HEK293 (cell line): ENCODE results near the gene CYTIP.

Experiments
- CTCF ChIA-PET: fragments of 350-600 bp; formaldehyde crosslinking; extraction: SDS; loops from one replicate; lab custom pipeline; 2021; ENCODE audit warnings: antibody characterized with exemption; lab: Yijun Ruan, JAX
- POLR2A ChIA-PET: fragments of 300-600 bp; formaldehyde crosslinking; extraction: SDS; loops from one replicate; lab custom pipeline; 2020; ENCODE audit warnings: antibody characterized with exemption, inconsistent platforms; lab: Yijun Ruan, JAX
- H3K27ac ChIP-seq: fragments of 200-500 bp; sonication (Bioruptor generic); 2 replicates; pipeline ENCODE4 v1.5.1; 2014; ENCODE audit warnings: low read depth, low read length, control low read depth, inconsistent platforms; ENCODE audit errors: extremely low read depth
- H3K36me3 ChIP-seq, 2 experiments: fragments of 200-500 bp in 1 of 2; sonication (Bioruptor generic) in 1 of 2; 1 replicate in 1 of 2; 2 replicates in 1 of 2; pipeline ENCODE4 v1.5.1; 2014 to 2017; ENCODE audit warnings: inconsistent platforms in 2 of 2, low read length in 2 of 2; ENCODE audit not compliant: control insufficient read depth in 2 of 2, insufficient read depth in 1 of 2
- H3K4me1 ChIP-seq: fragments of 200-500 bp; sonication (Bioruptor generic); 2 replicates; pipeline ENCODE4 v1.5.1; 2014; ENCODE audit warnings: mild to moderate bottlenecking, low read length, inconsistent platforms; ENCODE audit not compliant: control insufficient read depth, insufficient read depth
- H3K4me3 ChIP-seq: 2 replicates; pipeline ENCODE4 v1.5.1; 2011; ENCODE audit warnings: low read depth, mild to moderate bottlenecking, control low read depth, low read length, moderate library complexity
- H3K9me3 ChIP-seq: fragments of 200-500 bp; sonication (Bioruptor generic); 2 replicates; pipeline ENCODE4 v1.5.1; 2014; ENCODE audit warnings: low read depth, low read length, inconsistent platforms; ENCODE audit not compliant: control insufficient read depth, insufficient read depth
- ATF2 ChIP-seq: fragments of 450-650 bp; formaldehyde crosslinking; IDR thresholded peaks from 2 replicates; pipeline ENCODE4 v1.5.1; 2016; ENCODE audit warnings: missing biosample characterization, missing genetic modification characterization, low read depth
- BCL11B ChIP-seq: fragments of 450-650 bp; formaldehyde crosslinking; IDR thresholded peaks from 2 replicates; pipeline ENCODE4 v1.5.1; 2016; ENCODE audit warnings: low read depth, missing biosample characterization, missing genetic modification characterization
- KLF8 ChIP-seq: fragments of 450-650 bp; formaldehyde crosslinking; IDR thresholded peaks from 2 replicates; pipeline ENCODE4 v1.5.1; 2016; ENCODE audit warnings: missing biosample characterization, missing genetic modification characterization
- KLF9 ChIP-seq: fragments of 450-650 bp; formaldehyde crosslinking; IDR thresholded peaks from 2 replicates; pipeline ENCODE4 v1.5.1; 2016; ENCODE audit warnings: missing biosample characterization, missing genetic modification characterization, low read depth
- REPIN1 ChIP-seq: fragments of 450-650 bp; formaldehyde crosslinking; IDR thresholded peaks from 2 replicates; pipeline ENCODE4 v1.5.1; 2017; ENCODE audit warnings: missing biosample characterization, missing genetic modification characterization, low read depth
- TSHZ1 ChIP-seq: fragments of 450-650 bp; formaldehyde crosslinking; IDR thresholded peaks from 2 replicates; pipeline ENCODE4 v1.5.1; 2016; ENCODE audit warnings: missing biosample characterization, missing genetic modification characterization, borderline replicate concordance
- ZNF239 ChIP-seq: fragments of 450-650 bp; formaldehyde crosslinking; IDR thresholded peaks from 2 replicates; pipeline ENCODE4 v1.5.1; 2016; ENCODE audit warnings: missing biosample characterization, missing genetic modification characterization
- ZNF302 ChIP-seq: fragments of 450-650 bp; formaldehyde crosslinking; IDR thresholded peaks from 2 replicates; pipeline ENCODE4 v1.5.1; 2016; ENCODE audit warnings: missing biosample characterization, missing genetic modification characterization, low read depth
- ZNF555 ChIP-seq: fragments of 450-650 bp; formaldehyde crosslinking; conservative IDR thresholded peaks from 2 replicates; pipeline ENCODE4 v1.5.1; 2017; ENCODE audit warnings: missing biosample characterization, mild to moderate bottlenecking, missing genetic modification characterization, inconsistent platforms
- ZNF571 ChIP-seq: fragments of 450-650 bp; formaldehyde crosslinking; IDR thresholded peaks from 2 replicates; pipeline ENCODE4 v1.5.0; 2017; ENCODE audit warnings: missing biosample characterization, missing genetic modification characterization
- ZNF596 ChIP-seq: fragments of 450-650 bp; IDR thresholded peaks from 2 replicates; pipeline ENCODE4 v1.5.0; 2018; ENCODE audit warnings: missing biosample characterization, mild to moderate bottlenecking, missing genetic modification characterization, moderate library complexity
- ZNF660 ChIP-seq: fragments of 450-650 bp; IDR thresholded peaks from 2 replicates; pipeline ENCODE4 v1.5.1; 2018; ENCODE audit warnings: missing biosample characterization, mild to moderate bottlenecking, missing genetic modification characterization
- ZSCAN16 ChIP-seq: fragments of 450-650 bp; formaldehyde crosslinking; IDR thresholded peaks from 2 replicates; pipeline ENCODE4 v1.5.1; 2016; ENCODE audit warnings: missing biosample characterization, missing genetic modification characterization
- TF ChIP-seq, protein P1 (sequence below): fragments of 450-650 bp; formaldehyde crosslinking; IDR thresholded peaks from 2 replicates; pipeline ENCODE4 v1.5.1; 2016; ENCODE audit warnings: missing biosample characterization, missing genetic modification characterization
- TF ChIP-seq, protein P2 (sequence below): fragments of 450-650 bp; formaldehyde crosslinking; optimal IDR thresholded peaks from 2 replicates; pipeline ENCODE3; 2016; ENCODE audit warnings: missing biosample characterization, mild to moderate bottlenecking, missing genetic modification characterization
- TF ChIP-seq, protein P3 (sequence below): fragments of 450-650 bp; formaldehyde crosslinking; IDR thresholded peaks from 2 replicates; pipeline ENCODE4 v1.5.1; 2016; ENCODE audit warnings: missing biosample characterization, missing genetic modification characterization
- TF ChIP-seq, protein P4 (sequence below): fragments of 450-650 bp; formaldehyde crosslinking; IDR thresholded peaks from 2 replicates; pipeline ENCODE4 v1.5.1; 2016; ENCODE audit warnings: missing biosample characterization, missing genetic modification characterization

The CYTIP gene

DNA sequence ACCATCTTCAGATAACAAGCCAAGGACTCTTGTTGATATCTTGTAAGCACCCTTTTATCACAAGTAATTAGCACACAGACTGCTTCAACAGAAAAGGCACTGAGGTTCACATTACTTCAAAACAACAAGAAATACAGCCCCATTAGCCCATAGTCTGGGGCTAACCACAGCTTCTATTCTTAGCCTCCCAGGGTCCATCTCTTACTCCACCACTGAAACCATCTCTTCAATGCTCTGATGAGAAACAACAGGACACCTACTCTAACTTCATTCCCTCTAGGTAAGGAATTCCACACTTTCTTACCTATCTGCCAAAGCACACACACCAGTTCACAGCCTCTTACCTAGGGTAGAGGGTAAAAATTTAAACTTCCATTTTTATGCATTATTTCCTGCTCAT lies 26.4 kb upstream of the CYTIP start:
- Histone ChIP-seq H3K9me3 (no peaks in the 10 kb centered on the region), H3K27ac (no peak overlapping the region), H3K4me1 (no peaks in the 10 kb centered on the region), H3K36me3 (no peaks in the 10 kb centered on the region), H3K4me3 (no peak overlapping the region)
- POLR2A ChIA-PET = no interaction called here
- TF ChIP-seq KLF8 (tag by site-specific recombination) (no peak), TSHZ1 (tag by site-specific recombination) (no peak), ZNF571 (tag by site-specific recombination) (no peak), REPIN1 (tag by site-specific recombination) (no peak), BCL11B (no peak), ZNF660 (tag by site-specific recombination) (no peak), ZNF555 (tag by site-specific recombination) (no peak), ZNF239 (tag by site-specific recombination) (no peak), ZSCAN16 (no peak), ZNF302 (tag by site-specific recombination) (no peak), ZNF596 (tag by site-specific recombination) (no peak), ATF2 (tag by site-specific recombination) (no peak), KLF9 (tag by site-specific recombination) (no peak)
- TF ChIP-seq, protein P1, sequence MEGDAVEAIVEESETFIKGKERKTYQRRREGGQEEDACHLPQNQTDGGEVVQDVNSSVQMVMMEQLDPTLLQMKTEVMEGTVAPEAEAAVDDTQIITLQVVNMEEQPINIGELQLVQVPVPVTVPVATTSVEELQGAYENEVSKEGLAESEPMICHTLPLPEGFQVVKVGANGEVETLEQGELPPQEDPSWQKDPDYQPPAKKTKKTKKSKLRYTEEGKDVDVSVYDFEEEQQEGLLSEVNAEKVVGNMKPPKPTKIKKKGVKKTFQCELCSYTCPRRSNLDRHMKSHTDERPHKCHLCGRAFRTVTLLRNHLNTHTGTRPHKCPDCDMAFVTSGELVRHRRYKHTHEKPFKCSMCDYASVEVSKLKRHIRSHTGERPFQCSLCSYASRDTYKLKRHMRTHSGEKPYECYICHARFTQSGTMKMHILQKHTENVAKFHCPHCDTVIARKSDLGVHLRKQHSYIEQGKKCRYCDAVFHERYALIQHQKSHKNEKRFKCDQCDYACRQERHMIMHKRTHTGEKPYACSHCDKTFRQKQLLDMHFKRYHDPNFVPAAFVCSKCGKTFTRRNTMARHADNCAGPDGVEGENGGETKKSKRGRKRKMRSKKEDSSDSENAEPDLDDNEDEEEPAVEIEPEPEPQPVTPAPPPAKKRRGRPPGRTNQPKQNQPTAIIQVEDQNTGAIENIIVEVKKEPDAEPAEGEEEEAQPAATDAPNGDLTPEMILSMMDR (tag by site-specific recombination) = no peak
- TF ChIP-seq, protein P2, sequence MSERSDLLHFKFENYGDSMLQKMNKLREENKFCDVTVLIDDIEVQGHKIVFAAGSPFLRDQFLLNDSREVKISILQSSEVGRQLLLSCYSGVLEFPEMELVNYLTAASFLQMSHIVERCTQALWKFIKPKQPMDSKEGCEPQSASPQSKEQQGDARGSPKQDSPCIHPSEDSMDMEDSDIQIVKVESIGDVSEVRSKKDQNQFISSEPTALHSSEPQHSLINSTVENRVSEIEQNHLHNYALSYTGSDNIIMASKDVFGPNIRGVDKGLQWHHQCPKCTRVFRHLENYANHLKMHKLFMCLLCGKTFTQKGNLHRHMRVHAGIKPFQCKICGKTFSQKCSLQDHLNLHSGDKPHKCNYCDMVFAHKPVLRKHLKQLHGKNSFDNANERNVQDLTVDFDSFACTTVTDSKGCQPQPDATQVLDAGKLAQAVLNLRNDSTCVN = no peak
- TF ChIP-seq, protein P3, sequence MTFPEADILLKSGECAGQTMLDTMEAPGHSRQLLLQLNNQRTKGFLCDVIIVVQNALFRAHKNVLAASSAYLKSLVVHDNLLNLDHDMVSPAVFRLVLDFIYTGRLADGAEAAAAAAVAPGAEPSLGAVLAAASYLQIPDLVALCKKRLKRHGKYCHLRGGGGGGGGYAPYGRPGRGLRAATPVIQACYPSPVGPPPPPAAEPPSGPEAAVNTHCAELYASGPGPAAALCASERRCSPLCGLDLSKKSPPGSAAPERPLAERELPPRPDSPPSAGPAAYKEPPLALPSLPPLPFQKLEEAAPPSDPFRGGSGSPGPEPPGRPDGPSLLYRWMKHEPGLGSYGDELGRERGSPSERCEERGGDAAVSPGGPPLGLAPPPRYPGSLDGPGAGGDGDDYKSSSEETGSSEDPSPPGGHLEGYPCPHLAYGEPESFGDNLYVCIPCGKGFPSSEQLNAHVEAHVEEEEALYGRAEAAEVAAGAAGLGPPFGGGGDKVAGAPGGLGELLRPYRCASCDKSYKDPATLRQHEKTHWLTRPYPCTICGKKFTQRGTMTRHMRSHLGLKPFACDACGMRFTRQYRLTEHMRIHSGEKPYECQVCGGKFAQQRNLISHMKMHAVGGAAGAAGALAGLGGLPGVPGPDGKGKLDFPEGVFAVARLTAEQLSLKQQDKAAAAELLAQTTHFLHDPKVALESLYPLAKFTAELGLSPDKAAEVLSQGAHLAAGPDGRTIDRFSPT (tag by site-specific recombination) = no peak
- TF ChIP-seq, protein P4, sequence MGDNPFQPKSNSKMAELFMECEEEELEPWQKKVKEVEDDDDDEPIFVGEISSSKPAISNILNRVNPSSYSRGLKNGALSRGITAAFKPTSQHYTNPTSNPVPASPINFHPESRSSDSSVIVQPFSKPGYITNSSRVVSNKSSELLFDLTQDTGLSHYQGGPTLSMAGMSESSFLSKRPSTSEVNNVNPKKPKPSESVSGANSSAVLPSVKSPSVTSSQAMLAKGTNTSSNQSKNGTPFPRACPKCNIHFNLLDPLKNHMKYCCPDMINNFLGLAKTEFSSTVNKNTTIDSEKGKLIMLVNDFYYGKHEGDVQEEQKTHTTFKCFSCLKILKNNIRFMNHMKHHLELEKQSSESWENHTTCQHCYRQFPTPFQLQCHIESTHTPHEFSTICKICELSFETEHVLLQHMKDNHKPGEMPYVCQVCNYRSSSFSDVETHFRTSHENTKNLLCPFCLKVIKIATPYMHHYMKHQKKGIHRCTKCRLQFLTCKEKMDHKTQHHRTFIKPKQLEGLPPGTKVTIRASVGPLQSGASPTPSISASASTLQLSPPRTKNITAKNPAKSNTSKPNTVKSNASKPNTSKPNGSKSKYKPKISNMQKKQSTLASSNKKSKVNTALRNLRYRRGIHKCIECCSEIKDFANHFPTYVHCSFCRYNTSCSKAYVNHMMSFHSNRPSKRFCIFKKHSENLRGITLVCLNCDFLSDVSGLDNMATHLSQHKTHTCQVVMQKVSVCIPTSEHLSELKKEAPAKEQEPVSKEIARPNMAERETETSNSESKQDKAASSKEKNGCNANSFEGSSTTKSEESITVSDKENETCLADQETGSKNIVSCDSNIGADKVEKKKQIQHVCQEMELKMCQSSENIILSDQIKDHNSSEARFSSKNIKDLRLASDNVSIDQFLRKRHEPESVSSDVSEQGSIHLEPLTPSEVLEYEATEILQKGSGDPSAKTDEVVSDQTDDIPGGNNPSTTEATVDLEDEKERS (tag by site-specific recombination) = no peak
- CTCF ChIA-PET = interaction anchor here (0.7 to 0.9 kb wide), 2 partner anchors 159 to 523 kb away, joined by 3 read pairs; partner anchors contain the start of gene ACVR1C
